Keratinocyte (primary cell): ENCODE measurements around the gene GIN1. TPM values are rescaled to one million over a fixed set of nuclear protein-coding genes. Genes with fewer than 3 reads are reported as not detected.

Experiments used
- DNase-seq: peaks from one replicate; pipeline ENCODE4 v3.0.0-alpha.2; 2011; ENCODE audit warnings: low read depth, missing footprints, low spot score
- FAIRE-seq: peaks from 2 replicates; lab custom pipeline; 2011; peaks lifted over from hg19 to GRCh38; lab: Jason Lieb, UNC
- H2AFZ ChIP-seq: 2 replicates; pipeline ENCODE4 v1.6.0; 2012; ENCODE audit warnings: low read length, control low read depth, inconsistent platforms; ENCODE audit not compliant: control insufficient read depth
- H3K27ac ChIP-seq: 2 replicates; pipeline ENCODE4 v1.5.1; 2011; ENCODE audit warnings: low read length; ENCODE audit not compliant: control insufficient read depth, insufficient read depth
- H3K27me3 ChIP-seq: 3 replicates; pipeline ENCODE4 v1.6.0; 2011; ENCODE audit warnings: low read length; ENCODE audit not compliant: control insufficient read depth, insufficient read depth; ENCODE audit errors: extremely low read depth
- H3K36me3 ChIP-seq, 2 experiments: 2 replicates in 1 of 2; 3 replicates in 1 of 2; pipeline ENCODE4 v1.5.1; 2011; ENCODE audit warnings: low read length in 2 of 2, mild to moderate bottlenecking in 1 of 2; ENCODE audit not compliant: control insufficient read depth in 2 of 2, insufficient read depth in 2 of 2; ENCODE audit errors: extremely low read depth in 1 of 2
- H3K4me1 ChIP-seq: 3 replicates; pipeline ENCODE4 v1.5.1; 2011; ENCODE audit warnings: low read length; ENCODE audit not compliant: control insufficient read depth, insufficient read depth; ENCODE audit errors: extremely low read depth
- H3K4me2 ChIP-seq: 3 replicates; pipeline ENCODE4 v1.6.0; 2011; ENCODE audit warnings: low read depth, low read length; ENCODE audit not compliant: control insufficient read depth, insufficient read depth; ENCODE audit errors: extremely low read depth
- H3K4me3 ChIP-seq, 3 experiments: fragments of 200-600 bp in 1 of 3; sonication (generic) in 1 of 3; 2 replicates in 2 of 3; 3 replicates in 1 of 3; pipeline ENCODE4 v1.5.1; 2011 to 2016; ENCODE audit warnings: low read length in 3 of 3, mild to moderate bottlenecking in 3 of 3, control low read depth in 2 of 3, inconsistent platforms in 1 of 3, low read depth in 1 of 3, mixed read lengths in 1 of 3, mixed run types in 1 of 3, moderate library complexity in 1 of 3; ENCODE audit not compliant: control insufficient read depth in 2 of 3, insufficient read depth in 2 of 3; ENCODE audit errors: extremely low read depth in 1 of 3
- H3K79me2 ChIP-seq: 2 replicates; pipeline ENCODE4 v1.6.0; 2012; ENCODE audit warnings: low read length; ENCODE audit not compliant: control insufficient read depth, insufficient read depth
- H3K9ac ChIP-seq: 3 replicates; pipeline ENCODE4 v1.6.0; 2011; ENCODE audit warnings: low read length; ENCODE audit not compliant: control insufficient read depth, insufficient read depth; ENCODE audit errors: extremely low read depth
- H3K9me1 ChIP-seq: 3 replicates; pipeline ENCODE4 v1.6.0; 2011; ENCODE audit warnings: low read length; ENCODE audit not compliant: control insufficient read depth, insufficient read depth; ENCODE audit errors: extremely low read depth
- H3K9me3 ChIP-seq: 2 replicates; pipeline ENCODE4 v1.5.1; 2012; ENCODE audit warnings: low read depth, low read length; ENCODE audit not compliant: control insufficient read depth
- H4K20me1 ChIP-seq: 3 replicates; pipeline ENCODE4 v1.6.0; 2011; ENCODE audit warnings: low read length; ENCODE audit not compliant: control insufficient read depth, insufficient read depth; ENCODE audit errors: extremely low read depth
- EZH2 ChIP-seq: IDR thresholded peaks from one replicate; pipeline ENCODE4 v1.6.1; 2012; ENCODE audit warnings: inconsistent platforms, mild to moderate bottlenecking, low read length, moderate library complexity
- dilution Hi-C: fragments of 300-500 bp; cut with MboI; formaldehyde crosslinking; loops from one replicate; pipeline ENCODE4 v1.7.0; 2020; ENCODE audit warnings: low sequenced_read_pairs; ENCODE audit not compliant: extremely low pct_ligation_motif_present
- polyA plus RNA-seq, 5 experiments: library from polyadenylated mRNA; depleted of rRNA in 3 of 5; stranded (reverse) in 3 of 5; stranded (forward) in 1 of 5; unstranded in 1 of 5; fragments of >200 nt; gene quantifications; 1 replicate in 1 of 5; 2 replicates in 3 of 5; 3 replicates in 1 of 5; pipeline versions ENCODE4 v1.2.1 to v1.2.3, GENCODE V29; 2011 to 2012; ENCODE audit warnings: missing spikeins in 2 of 5, low read depth in 1 of 5, low replicate concordance in 1 of 5
- TF ChIP-seq, protein P1 (sequence below), 3 experiments: IDR thresholded peaks in 1 of 3; conservative IDR thresholded peaks in 1 of 3; optimal IDR thresholded peaks in 1 of 3; 2 replicates in 2 of 3; 3 replicates in 1 of 3; pipeline versions ENCODE3 to v1.5.1; 2011; ENCODE audit warnings: low read length in 3 of 3, mild to moderate bottlenecking in 3 of 3, moderate library complexity in 2 of 3, control low read depth in 1 of 3, inconsistent platforms in 1 of 3; ENCODE audit not compliant: insufficient read depth in 2 of 3; ENCODE audit errors: extremely low read depth in 1 of 3

Gene GIN1
- polyA plus RNA-seq, 1 donor (not counting 4 experiments of a cell fraction or from before 2014, with no cell fraction given), result 8.9 TPM

GRCh38 chr5:103110403-103110802 is 9.5 kb downstream of the GIN1 start:
- Histone ChIP-seq H3K9ac (no peak overlapping the region), H3K36me3 (no peaks in the 10 kb centered on the region), H3K27me3 (no peaks in the 10 kb centered on the region), H3K4me3 (no peak overlapping the region), H3K9me3 (no peaks in the 10 kb centered on the region), H3K4me2 (no peak overlapping the region), H3K4me1 (no peaks in the 10 kb centered on the region), H2AFZ (no peak overlapping the region), H3K79me2 (peaks cover 9% of the 10 kb centered on the region), H4K20me1 (no peaks in the 10 kb centered on the region), H3K9me1 (no peaks in the 10 kb centered on the region), H3K27ac (no peak overlapping the region)
- dilution Hi-C loops, result no loop called here
- FAIRE-seq (no peak), DNase-seq (no peak)
- TF ChIP-seq EZH2, result no peak
- TF ChIP-seq, protein P1, sequence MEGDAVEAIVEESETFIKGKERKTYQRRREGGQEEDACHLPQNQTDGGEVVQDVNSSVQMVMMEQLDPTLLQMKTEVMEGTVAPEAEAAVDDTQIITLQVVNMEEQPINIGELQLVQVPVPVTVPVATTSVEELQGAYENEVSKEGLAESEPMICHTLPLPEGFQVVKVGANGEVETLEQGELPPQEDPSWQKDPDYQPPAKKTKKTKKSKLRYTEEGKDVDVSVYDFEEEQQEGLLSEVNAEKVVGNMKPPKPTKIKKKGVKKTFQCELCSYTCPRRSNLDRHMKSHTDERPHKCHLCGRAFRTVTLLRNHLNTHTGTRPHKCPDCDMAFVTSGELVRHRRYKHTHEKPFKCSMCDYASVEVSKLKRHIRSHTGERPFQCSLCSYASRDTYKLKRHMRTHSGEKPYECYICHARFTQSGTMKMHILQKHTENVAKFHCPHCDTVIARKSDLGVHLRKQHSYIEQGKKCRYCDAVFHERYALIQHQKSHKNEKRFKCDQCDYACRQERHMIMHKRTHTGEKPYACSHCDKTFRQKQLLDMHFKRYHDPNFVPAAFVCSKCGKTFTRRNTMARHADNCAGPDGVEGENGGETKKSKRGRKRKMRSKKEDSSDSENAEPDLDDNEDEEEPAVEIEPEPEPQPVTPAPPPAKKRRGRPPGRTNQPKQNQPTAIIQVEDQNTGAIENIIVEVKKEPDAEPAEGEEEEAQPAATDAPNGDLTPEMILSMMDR (optimal IDR thresholded peaks at IDR 0.05 in 1 of 3, IDR thresholded peaks at IDR 0.05 in 1 of 3, conservative IDR thresholded peaks at IDR 0.05 in 1 of 3; ENCODE audit: extremely low read depth in 1 of 3, insufficient read depth in 2 of 3, low read length in 3 of 3), result no peak

GRCh38 chr5:103109277-103109676 is 10.7 kb downstream of the GIN1 start:
- TF ChIP-seq, protein P1 (optimal IDR thresholded peaks at IDR 0.05 in 1 of 3, IDR thresholded peaks at IDR 0.05 in 1 of 3, conservative IDR thresholded peaks at IDR 0.05 in 1 of 3; ENCODE audit: extremely low read depth in 1 of 3, insufficient read depth in 2 of 3, low read length in 3 of 3), result no peak
- no peak for TF ChIP-seq EZH2
- no peak for FAIRE-seq
- no peaks in the 10 kb centered on the region for H3K36me3 ChIP-seq

More at GRCh38 chr5:103109277-103109676, 10.7 kb downstream of the GIN1 start:
- Histone ChIP-seq H3K9me1 (no peaks in the 10 kb centered on the region), H3K27me3 (no peaks in the 10 kb centered on the region), H3K9me3 (no peaks in the 10 kb centered on the region), H4K20me1 (no peaks in the 10 kb centered on the region), H3K9ac (no peak overlapping the region), H3K27ac (no peak overlapping the region), H2AFZ (no peak overlapping the region), H3K4me3 (no peak overlapping the region), H3K4me2 (no peak overlapping the region), H3K4me1 (no peaks in the 10 kb centered on the region), H3K79me2 (peaks cover 2% of the 10 kb centered on the region)
- DNase-seq, result no peak
- dilution Hi-C loops, result no loop called here
